HepG2 (cell line): Measurements from ENCODE around the gene GPS2. TPM values are rescaled to one million over a fixed set of nuclear protein-coding genes. Genes with fewer than 3 reads are reported as not detected.

Experiments used
- ATAC-seq: fragments of 200-7000 bp; cut with Tn5 transposase; 3 replicates; pipeline ENCODE4 v1.9.1; 2020; ENCODE audit warnings: mild to moderate bottlenecking, moderate library complexity
- BruUV-seq: library from RNA; stranded (reverse); fragments of 400-500 nt; replicated peaks from 2 replicates; lab custom pipeline; 2021; lab: Mats Ljungman, UMichigan
- CTCF ChIA-PET: fragments of 300-600 bp; formaldehyde crosslinking; extraction: SDS; loops from one replicate; lab custom pipeline; 2021; ENCODE audit warnings: low total read pairs, inconsistent platforms, low intra/inter-chr PET ratio; lab: Yijun Ruan, JAX
- POLR2A ChIA-PET: fragments of 350-600 bp; sonication (Branson Sonifier 250); formaldehyde crosslinking; loops from one replicate; lab custom pipeline; 2020; ENCODE audit warnings: antibody characterized with exemption, inconsistent platforms; lab: Yijun Ruan, JAX
- DNase-seq: peaks from one replicate; pipeline ENCODE4 v3.0.0-alpha.2; 2015; ENCODE audit warnings: low spot score
- FAIRE-seq: peaks from 3 replicates; lab custom pipeline; 2011; peaks lifted over from hg19 to GRCh38; lab: Jason Lieb, UNC
- H2AFZ ChIP-seq: one replicate; pipeline ENCODE4 v1.6.1; 2011; ENCODE audit warnings: low read length, inconsistent platforms
- H3K27ac ChIP-seq: fragments of 300-600 bp; 3 replicates; pipeline ENCODE4 v1.8.0; 2011; ENCODE audit warnings: mixed run types, mild to moderate bottlenecking, mixed read lengths, low read length, inconsistent platforms; ENCODE audit not compliant: insufficient read depth; ENCODE audit errors: extremely low read length
- H3K27me3 ChIP-seq, 2 experiments: fragments of 200-600 bp in 1 of 2; 2 replicates in 1 of 2; 3 replicates in 1 of 2; pipeline versions ENCODE4 v1.6.0 to v1.8.0; 2011; ENCODE audit warnings: low read length in 2 of 2, mild to moderate bottlenecking in 2 of 2, moderate library complexity in 2 of 2, inconsistent platforms in 1 of 2; ENCODE audit not compliant: insufficient read depth in 2 of 2, control insufficient read depth in 1 of 2
- H3K36me3 ChIP-seq, 2 experiments: fragments of 200-600 bp in 1 of 2; replicated peaks in 1 of 2; 2 replicates in 1 of 2; 3 replicates in 1 of 2; pipeline versions ENCODE4 v1.5.1 to v1.8.0; 2011; ENCODE audit warnings: low read length in 2 of 2, inconsistent platforms in 1 of 2; ENCODE audit not compliant: insufficient read depth in 2 of 2, control insufficient read depth in 1 of 2
- H3K4me1 ChIP-seq: 2 replicates; pipeline ENCODE4 v1.5.1; 2012; ENCODE audit warnings: low read length, inconsistent platforms; ENCODE audit not compliant: insufficient read depth
- H3K4me2 ChIP-seq: 2 replicates; pipeline ENCODE4 v1.6.0; 2011; ENCODE audit warnings: low read depth, low read length, inconsistent platforms
- H3K4me3 ChIP-seq, 3 experiments: fragments of 200-600 bp in 1 of 3; sonication (generic), shearing (Covaris generic) in 1 of 3; replicated peaks in 1 of 3; 2 replicates each; pipeline ENCODE4 v1.5.1; 2011 to 2016; ENCODE audit warnings: low read length in 3 of 3, inconsistent platforms in 2 of 3, low read depth in 2 of 3, mild to moderate bottlenecking in 2 of 3, control low read depth in 1 of 3, mixed read lengths in 1 of 3; ENCODE audit not compliant: insufficient read depth in 1 of 3
- H3K79me2 ChIP-seq: one replicate; pipeline ENCODE4 v1.6.1; 2011; ENCODE audit warnings: low read length, inconsistent platforms; ENCODE audit not compliant: insufficient read depth
- H3K9ac ChIP-seq: 2 replicates; pipeline ENCODE4 v1.6.0; 2011; ENCODE audit warnings: mild to moderate bottlenecking, low read depth, low read length, inconsistent platforms; ENCODE audit not compliant: insufficient read depth
- H3K9me3 ChIP-seq: 2 replicates; pipeline ENCODE4 v1.5.1; 2012; ENCODE audit warnings: mild to moderate bottlenecking, low read length
- H4K20me1 ChIP-seq: 2 replicates; pipeline ENCODE4 v1.6.0; 2011; ENCODE audit warnings: inconsistent platforms, mild to moderate bottlenecking, low read length, moderate library complexity; ENCODE audit not compliant: insufficient read depth
- CCAR2 ChIP-seq: fragments of 200-400 bp; formaldehyde crosslinking; optimal IDR thresholded peaks from 2 replicates; pipeline ENCODE3; 2018; ENCODE audit warnings: low read depth, mild to moderate bottlenecking, low read length, moderate library complexity
- FOXA3 ChIP-seq: IDR thresholded peaks from 2 replicates; pipeline ENCODE4 v1.6.1; 2016; ENCODE audit warnings: missing genetic modification reagents, missing compliant biosample characterization
- HCFC1 ChIP-seq: fragments of 150-350 bp; IDR thresholded peaks from 2 replicates; pipeline ENCODE4 v1.6.1; 2014; ENCODE audit warnings: low read depth, low read length
- KLF12 ChIP-seq: sonication (generic); formaldehyde crosslinking; IDR thresholded peaks from 2 replicates; pipeline ENCODE4 v1.4.0; 2020; ENCODE audit warnings: missing genetic modification reagents, borderline replicate concordance
- RNF219 ChIP-seq: sonication (generic); formaldehyde crosslinking; IDR thresholded peaks from 2 replicates; pipeline ENCODE4 v1.5.0; 2020; ENCODE audit warnings: mild to moderate bottlenecking, missing genetic modification reagents
- ZNF350 ChIP-seq: sonication (generic); formaldehyde crosslinking; IDR thresholded peaks from 2 replicates; pipeline ENCODE4 v1.4.0; 2020; ENCODE audit warnings: mild to moderate bottlenecking, low read depth, missing genetic modification reagents, borderline replicate concordance
- WGBS: methylation state at CpG from one replicate; pipeline ENCODE4 v1.1.6; 2017; ENCODE audit warnings: low lambda C conversion rate; 5-methylcytosine and 5-hydroxymethylcytosine counted together
- in situ Hi-C: cut with HindIII; loops from 2 replicates; pipeline ENCODE4 v1.10.0; 2017; ENCODE audit warnings: low pct_unique_long_range_greater_than_20kb; ENCODE audit not compliant: extremely low pct_ligation_motif_present
- intact Hi-C: fragments of 100-400 bp; cut with micrococcal nuclease; formaldehyde crosslinking; loops from one replicate; pipeline ENCODE4 v1.10.0; 2022; ENCODE audit not compliant: unreplicated experiment
- polyA plus RNA-seq, 8 experiments: library from polyadenylated mRNA; depleted of rRNA in 3 of 8; stranded (reverse) in 7 of 8; unstranded in 1 of 8; fragments of >200 nt; fragmentation: Illumina TruSeq in 4 of 8; extraction: Trizol in 4 of 8; gene quantifications; 2 replicates each; pipeline versions ENCODE4 v1.2.1 to v1.2.3, GENCODE V29; 2011 to 2016; ENCODE audit warnings: low read depth in 4 of 8, missing spikeins in 1 of 8, mixed read lengths in 1 of 8; ENCODE audit not compliant: insufficient read depth in 1 of 8
- total RNA-seq, 5 experiments: library from RNA; depleted of rRNA; stranded (reverse); fragments of >200 nt; fragmentation: Illumina TruSeq; extraction: Trizol; gene quantifications; 2 replicates each; pipeline ENCODE4 v1.2.3, GENCODE V29; 2016; ENCODE audit warnings: low read depth in 1 of 5
- TF ChIP-seq, protein P1 (sequence below): IDR thresholded peaks from 2 replicates; pipeline ENCODE4 v1.6.1; 2016

The GPS2 gene
- total and polyA plus RNA-seq, 2 of the 13 experiments (the other 11 are each of a cell fraction or from before 2014, with no cell fraction given), result 58.0 to 59.4 TPM

DNA sequence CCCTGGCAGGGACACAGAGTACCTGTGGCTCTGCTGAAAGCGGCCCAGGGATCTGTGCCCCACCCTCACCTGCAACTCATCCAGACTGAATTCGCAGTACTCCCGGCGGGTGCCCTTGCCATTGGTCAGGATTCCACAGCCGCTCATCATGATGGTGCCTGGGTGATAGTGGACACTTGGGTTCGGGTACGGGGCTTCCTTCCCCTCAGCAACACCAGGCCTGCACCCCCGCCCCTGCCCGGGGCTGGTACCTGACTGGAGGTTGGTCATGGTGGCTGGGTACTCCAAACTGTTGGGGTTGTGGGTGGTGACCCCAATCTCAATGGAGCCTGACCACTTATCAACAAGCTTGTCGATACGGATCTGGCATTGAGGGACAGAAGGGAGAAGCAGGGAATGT is 11.0 kb upstream of the GPS2 start:
- DNase-seq, result no peak
- Histone ChIP-seq H3K27ac (no peak overlapping the region), H3K36me3 (peaks cover 20 to 48% of the 10 kb centered on the region in 2 experiments), H3K9ac (no peak overlapping the region), H2AFZ (no peak overlapping the region), H3K4me2 (no peak overlapping the region), H3K79me2 (peaks cover 12% of the 10 kb centered on the region), H3K4me3 (no peak overlapping the region), H4K20me1 (no peaks in the 10 kb centered on the region), H3K4me1 (peaks cover 24% of the 10 kb centered on the region), H3K27me3 (no peaks in the 10 kb centered on the region; a peak in 1 of 5 replicates), H3K9me3 (no peaks in the 10 kb centered on the region)
- FAIRE-seq, result no peak
- in situ Hi-C loops (no loop called here), intact Hi-C loops (no loop called here)
- 93% methylated on average over 3 of the region's 11 CpGs for WGBS
- POLR2A ChIA-PET, result no interaction called here
- CTCF ChIA-PET, result interaction anchor here (3.8 kb wide), 1 partner anchor 20 kb away, joined by 41 read pairs; no protein-coding TSS in a partner anchor
- TF ChIP-seq KLF12 (no peak), HCFC1 (no peak), ZNF350 (CRISPR knock-in tag) (no peak), CCAR2 (no peak), RNF219 (CRISPR knock-in tag) (no peak), FOXA3 (no peak)
- TF ChIP-seq, protein P1, sequence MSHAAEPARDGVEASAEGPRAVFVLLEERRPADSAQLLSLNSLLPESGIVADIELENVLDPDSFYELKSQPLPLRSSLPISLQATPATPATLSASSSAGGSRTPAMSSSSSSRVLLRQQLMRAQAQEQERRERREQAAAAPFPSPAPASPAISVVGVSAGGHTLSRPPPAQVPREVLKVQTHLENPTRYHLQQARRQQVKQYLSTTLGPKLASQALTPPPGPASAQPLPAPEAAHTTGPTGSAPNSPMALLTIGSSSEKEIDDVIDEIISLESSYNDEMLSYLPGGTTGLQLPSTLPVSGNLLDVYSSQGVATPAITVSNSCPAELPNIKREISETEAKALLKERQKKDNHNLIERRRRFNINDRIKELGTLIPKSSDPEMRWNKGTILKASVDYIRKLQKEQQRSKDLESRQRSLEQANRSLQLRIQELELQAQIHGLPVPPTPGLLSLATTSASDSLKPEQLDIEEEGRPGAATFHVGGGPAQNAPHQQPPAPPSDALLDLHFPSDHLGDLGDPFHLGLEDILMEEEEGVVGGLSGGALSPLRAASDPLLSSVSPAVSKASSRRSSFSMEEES (CRISPR knock-in tag), result no peak
- no peak for ATAC-seq
- BruUV-seq, result no TSS peak
